Kidney epithelial cell (primary cell): ENCODE measurements around the gene HRH2. TPM values are rescaled to one million over a fixed set of nuclear protein-coding genes. Genes with fewer than 3 reads are reported as not detected.

Experiments used
- DNase-seq: peaks from one replicate; pipeline ENCODE4 v3.0.0-alpha.2; 2010; ENCODE audit warnings: low read depth
- H3K27me3 ChIP-seq: 2 replicates; pipeline ENCODE4 v1.6.0; 2011; ENCODE audit warnings: low read length; ENCODE audit not compliant: control insufficient read depth, insufficient read depth
- H3K36me3 ChIP-seq: 2 replicates; pipeline ENCODE4 v1.5.1; 2011; ENCODE audit warnings: low read length; ENCODE audit not compliant: control insufficient read depth, insufficient read depth
- H3K4me3 ChIP-seq: 2 replicates; pipeline ENCODE4 v1.5.1; 2011; ENCODE audit warnings: low read depth, mild to moderate bottlenecking, control low read depth, low read length
- CTCF ChIP-seq: IDR thresholded peaks from 2 replicates; pipeline ENCODE4 v1.5.1; 2011; ENCODE audit warnings: mild to moderate bottlenecking, moderate library complexity, low read length, control low read depth, inconsistent platforms; ENCODE audit not compliant: insufficient read depth, poor library complexity, severe bottlenecking
- total RNA-seq: library from RNA; depleted of rRNA; stranded (reverse); fragments of >200 nt; gene quantifications from 2 replicates; pipeline ENCODE4 v1.2.3, GENCODE V29; 2015

HRH2 gene
- total RNA-seq, 1 donor from 2014 or later, result 2.7 TPM

GRCh38 chr5:175692996-175693710 is 35.3 kb downstream of the HRH2 start:
- no peaks in the 10 kb centered on the region for H3K27me3 ChIP-seq
- no peak for DNase-seq
- H3K4me3 ChIP-seq, result no peak overlapping the region
- TF ChIP-seq CTCF, result no peak
- H3K36me3 ChIP-seq, result no peaks in the 10 kb centered on the region

- no peak for TF ChIP-seq CTCF
- no peak for DNase-seq
- no peak overlapping the region for H3K4me3 ChIP-seq
- no peaks in the 10 kb centered on the region for H3K36me3 ChIP-seq
- no peaks in the 10 kb centered on the region for H3K27me3 ChIP-seq
Observed at GRCh38 chr5:175693741-175694140, 35.9 kb downstream of the HRH2 start.

GRCh38 chr5:175694371-175695160 is 36.7 kb downstream of the HRH2 start:
- no peaks in the 10 kb centered on the region for H3K36me3 ChIP-seq
- no peaks in the 10 kb centered on the region for H3K27me3 ChIP-seq
- no peak for TF ChIP-seq CTCF
- H3K4me3 ChIP-seq, result no peak overlapping the region
- DNase-seq, result no peak

GRCh38 chr5:175695161-175696126 is 37.6 kb downstream of the HRH2 start:
- Histone ChIP-seq H3K36me3 (no peaks in the 10 kb centered on the region), H3K27me3 (no peaks in the 10 kb centered on the region), H3K4me3 (no peak overlapping the region)
- DNase-seq, result no peak
- no peak for TF ChIP-seq CTCF

- no peak for DNase-seq
- no peaks in the 10 kb centered on the region for H3K36me3 ChIP-seq
- peak; percentile 25 for TF ChIP-seq CTCF
- no peaks in the 10 kb centered on the region for H3K27me3 ChIP-seq
- H3K4me3 ChIP-seq, result no peak overlapping the region
Observed at GRCh38 chr5:175696139-175696854, 38.4 kb downstream of the HRH2 start.
